C4-2B (cell line): Measurements from ENCODE around the gene SORCS2.

Experiments used
- CTCF ChIP-seq: fragments of 450-650 bp; conservative IDR thresholded peaks from 2 replicates; pipeline ENCODE4 v1.5.1; 2017; ENCODE audit warnings: mild to moderate bottlenecking
- ZFX ChIP-seq: fragments of 450-650 bp; IDR thresholded peaks from 2 replicates; pipeline ENCODE4 v1.6.1; 2017

GRCh38 chr4:7325541-7325940, 133.2 kb downstream of the SORCS2 start:
- TF ChIP-seq CTCF, result no peak
- no peak for TF ChIP-seq ZFX
